NCI-H146 (cell line): ENCODE data around the gene ATP6V0A4.
"Not testable (repeated sequence)": the region's sequence is repeated elsewhere in the genome, so short reads cannot be mapped to it uniquely, and the experiment has no call there.

Experiments used
- DNase-seq: peaks from one replicate; lab custom pipeline; 2025; lab: John Stamatoyannopoulos, UW

The ATP6V0A4 gene

GRCh38 chr7:138750901-138751464 is 47.0 kb downstream of the ATP6V0A4 start:
- DNase-seq = no peak

GRCh38 chr7:138750473-138750872 is 47.5 kb downstream of the ATP6V0A4 start:
- DNase-seq = no peak

GRCh38 chr7:138749960-138750359 is 48.0 kb downstream of the ATP6V0A4 start:
- no peak for DNase-seq

DNA sequence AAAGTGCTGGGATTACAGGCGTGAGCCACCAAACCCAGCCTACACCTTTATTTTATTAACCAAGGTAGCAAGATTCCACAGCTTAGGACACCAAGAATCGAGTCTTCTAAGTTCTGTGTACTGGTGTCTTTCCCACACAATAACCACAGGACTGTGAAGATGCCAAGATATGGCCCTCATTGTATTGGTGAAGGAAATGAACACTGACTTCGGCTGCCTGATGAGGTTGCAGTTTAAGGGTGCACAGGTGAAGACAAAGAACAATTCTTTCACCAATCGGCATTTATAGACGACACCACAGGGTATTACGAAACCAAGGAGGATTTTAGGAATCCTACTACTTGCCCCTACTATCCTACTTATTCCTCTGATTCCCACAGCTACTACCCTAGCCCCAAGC is 49.3 kb downstream of the ATP6V0A4 start:
- DNase-seq = no peak

DNA sequence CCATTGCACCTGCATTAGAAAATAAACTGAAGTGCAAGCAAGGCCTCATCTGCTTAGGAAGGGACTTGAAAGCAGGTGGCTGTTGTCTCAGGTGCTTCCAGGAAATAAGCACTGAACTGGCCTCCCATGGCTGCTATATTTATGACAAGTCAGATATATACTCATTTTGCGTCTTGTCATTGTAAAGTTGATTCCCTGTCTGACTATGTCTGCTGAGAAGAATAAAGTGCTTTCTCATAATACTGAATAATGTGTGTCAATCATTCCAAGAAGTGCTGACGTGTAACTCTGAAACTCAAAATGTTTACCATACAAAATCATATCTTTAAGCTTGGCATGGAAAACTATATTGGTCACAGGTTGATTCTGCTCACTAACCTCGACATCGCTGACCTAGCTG is 51.9 kb downstream of the ATP6V0A4 start:
- no peak for DNase-seq

GRCh38 chr7:138745189-138745588 is 52.8 kb downstream of the ATP6V0A4 start:
- DNase-seq = no peak

DNA sequence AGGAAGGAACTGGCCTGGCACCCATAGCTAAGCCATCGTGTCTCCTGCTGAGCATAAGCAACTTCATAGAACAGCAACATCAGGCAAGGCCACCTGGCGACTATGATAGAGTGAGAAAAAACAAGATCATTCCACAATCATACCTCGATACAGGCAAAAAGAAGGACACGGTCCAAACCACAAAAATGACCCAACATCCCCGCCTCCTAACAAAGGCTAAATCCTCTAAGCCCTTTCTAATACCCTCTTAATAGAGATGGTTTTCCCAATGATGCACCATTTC is 56.6 kb downstream of the ATP6V0A4 start:
- no peak for DNase-seq

DNA sequence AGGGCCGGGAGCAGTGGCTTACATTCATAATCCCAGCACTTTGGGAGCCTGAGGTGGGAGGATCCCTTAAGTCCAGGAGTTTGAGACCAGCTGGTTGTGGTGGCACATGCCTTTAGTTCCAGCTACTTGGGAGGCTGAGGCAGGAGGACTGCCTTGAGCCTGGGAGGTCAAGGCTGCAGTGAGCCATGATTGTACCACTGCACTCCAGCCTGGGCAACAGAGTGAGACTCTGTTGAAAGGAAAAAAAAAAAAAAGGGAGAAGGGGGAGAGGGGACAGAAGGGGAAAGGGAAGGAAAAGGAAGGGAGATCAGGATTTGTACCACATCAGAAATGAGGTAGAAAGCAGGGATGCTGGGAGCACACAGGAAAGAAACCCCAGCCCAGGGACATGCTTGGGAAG is 58.1 kb downstream of the ATP6V0A4 start:
- no peak for DNase-seq

GRCh38 chr7:138738551-138739335 is 59.3 kb downstream of the ATP6V0A4 start:
- peak; percentile 78 for DNase-seq

- no peak for DNase-seq
These were observed 59.9 kb downstream of the ATP6V0A4 start for GRCh38 chr7:138738114-138738513.

- no peak for DNase-seq
These were observed 62.6 kb downstream of the ATP6V0A4 start for GRCh38 chr7:138735399-138735798.

DNA sequence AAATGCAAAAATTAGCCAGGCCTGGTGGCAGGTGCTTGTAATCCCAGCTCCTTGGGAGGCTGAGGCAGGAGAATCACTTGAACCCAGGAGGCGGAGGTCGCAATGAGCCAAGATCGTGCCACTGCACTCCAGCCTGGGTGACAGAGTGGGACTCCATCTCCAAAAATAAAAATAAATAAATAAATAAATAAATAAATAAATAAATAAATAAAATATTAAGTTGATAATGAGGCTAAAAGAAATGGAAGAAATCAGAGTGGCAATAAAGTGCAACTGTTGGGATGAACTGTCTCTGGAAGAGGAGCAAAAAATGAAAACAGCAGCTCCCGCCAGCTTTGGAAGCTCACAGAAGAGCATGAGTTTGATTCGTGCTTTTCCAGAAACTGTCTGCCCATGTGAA is 66.3 kb downstream of the ATP6V0A4 start:
- not testable (repeated sequence) for DNase-seq

DNA sequence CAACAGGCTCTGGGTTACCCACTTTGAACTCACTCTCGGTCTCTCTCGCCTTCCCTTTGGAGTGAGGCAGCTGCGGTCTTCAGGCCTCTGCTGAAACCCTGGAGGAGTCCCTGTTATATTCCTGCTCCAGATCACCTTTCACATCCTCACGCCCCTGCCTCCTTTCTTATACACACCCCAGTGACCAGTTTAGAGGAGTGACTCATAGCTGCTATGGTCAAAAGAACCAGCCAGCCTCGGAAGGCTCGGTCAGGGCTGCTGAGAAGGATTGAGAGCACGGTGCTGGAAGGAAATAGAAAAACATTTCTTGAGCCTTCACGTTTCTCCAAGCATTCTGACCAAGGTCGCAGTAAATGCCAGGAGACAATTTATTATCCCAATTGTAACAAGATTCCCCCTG is 68.6 kb downstream of the ATP6V0A4 start:
- no peak for DNase-seq

DNA sequence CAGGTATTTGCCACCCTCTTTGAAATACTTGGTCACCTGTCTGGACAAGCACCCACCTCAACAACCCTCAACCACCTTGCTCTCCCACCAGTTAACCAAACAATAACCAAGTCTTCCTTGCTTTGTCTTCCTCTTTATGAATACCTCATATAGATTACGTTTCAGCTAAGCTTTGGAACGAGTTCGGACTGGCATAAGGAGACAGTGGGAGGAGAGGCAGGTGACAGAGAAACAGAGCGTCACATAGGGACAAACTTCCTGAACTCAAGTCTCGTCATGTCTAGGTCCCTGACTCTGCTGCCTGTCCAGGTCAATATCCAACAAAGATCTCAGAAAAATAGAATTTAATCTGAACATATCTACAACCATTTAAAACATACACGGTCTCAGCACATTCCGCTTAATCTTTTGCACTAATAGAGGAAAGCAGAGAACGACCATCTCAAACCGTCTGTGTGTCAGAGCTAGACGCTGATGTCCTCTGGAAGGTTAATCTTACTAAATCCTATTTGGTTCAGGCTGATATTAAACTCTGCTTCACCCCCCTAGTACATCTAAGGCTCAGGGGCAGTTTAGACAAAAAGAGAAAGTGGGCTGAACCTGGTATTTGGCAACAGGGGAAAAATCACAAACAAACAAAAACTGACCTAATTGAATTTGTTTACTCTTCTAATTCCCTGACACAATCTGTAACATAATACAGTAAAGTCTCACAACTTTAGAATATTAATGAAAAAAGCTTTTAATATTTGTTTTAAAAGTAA is 70.5 kb downstream of the ATP6V0A4 start:
- no peak for DNase-seq

DNA sequence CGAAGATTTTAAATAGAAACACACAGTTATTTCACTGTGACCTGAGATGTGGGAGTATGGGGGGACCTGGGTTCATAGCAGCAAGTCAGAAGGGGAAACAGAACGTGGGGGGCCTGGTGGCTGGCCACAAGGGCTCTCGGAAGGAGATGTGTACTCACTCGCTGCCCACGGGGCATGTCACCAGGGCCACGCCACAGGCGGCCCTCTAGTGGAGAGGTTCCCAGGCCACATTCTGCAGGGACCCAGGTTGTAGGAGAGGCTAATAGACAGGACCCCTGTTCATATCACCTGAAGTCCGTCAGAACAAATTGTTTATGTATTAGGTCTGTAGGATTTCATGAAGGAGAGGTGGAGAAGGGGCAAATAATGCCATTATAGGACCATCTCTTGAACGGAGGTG is 71.7 kb downstream of the ATP6V0A4 start:
- DNase-seq = no peak

GRCh38 chr7:138720286-138720685 is 77.7 kb downstream of the ATP6V0A4 start:
- DNase-seq = no peak

- no peak for DNase-seq
These were observed 81.1 kb downstream of the ATP6V0A4 start for GRCh38 chr7:138716889-138717288.

DNA sequence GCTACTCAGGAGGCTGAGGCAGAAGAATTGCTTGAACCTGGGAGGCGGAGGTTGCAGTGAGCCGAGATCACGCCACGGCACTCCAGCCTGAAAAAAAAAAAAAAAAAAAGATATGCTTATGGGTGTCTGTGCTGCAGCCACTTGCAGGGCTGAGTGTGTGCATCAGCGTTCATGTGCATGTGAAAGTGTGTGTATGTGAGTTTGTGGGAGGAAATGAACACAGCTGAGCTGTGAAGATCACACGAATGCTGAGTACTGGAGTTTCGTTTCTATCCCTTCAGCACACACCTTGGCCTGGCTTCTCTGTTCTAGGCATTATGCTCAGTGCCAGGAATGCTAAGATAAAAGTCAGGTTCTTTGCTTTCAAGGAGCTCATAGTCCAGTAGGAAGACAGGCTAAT is 84.8 kb downstream of the ATP6V0A4 start:
- no peak for DNase-seq

- DNase-seq = no peak
These were observed 85.3 kb downstream of the ATP6V0A4 start for GRCh38 chr7:138712652-138713051.

GRCh38 chr7:138710536-138711385 is 87.2 kb downstream of the ATP6V0A4 start:
- no peak for DNase-seq

DNA sequence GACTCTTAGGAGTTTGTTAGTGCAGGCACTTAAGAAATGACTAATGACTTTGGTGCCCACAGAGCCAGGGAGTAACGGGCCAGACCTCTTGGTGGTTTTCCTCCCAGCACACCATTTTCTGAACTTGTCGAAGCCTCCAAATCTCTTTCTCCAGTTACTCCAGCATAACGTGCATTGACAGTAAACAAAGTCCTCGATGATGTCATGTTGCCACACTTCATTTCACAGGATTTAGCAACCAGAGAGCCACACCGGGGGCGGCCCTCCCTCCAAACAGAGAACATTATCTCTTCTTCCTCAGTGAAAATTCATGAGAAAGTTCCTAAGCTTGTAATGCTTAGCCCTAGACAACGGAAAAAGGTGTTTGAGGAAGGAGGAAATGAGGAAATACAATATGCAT is 92.8 kb downstream of the ATP6V0A4 start:
- DNase-seq = no peak

GRCh38 chr7:138701537-138701923 is 96.5 kb downstream of the ATP6V0A4 start:
- no peak for DNase-seq
